Smooth muscle cell (in vitro differentiated cells): ENCODE results near the gene SERINC4. TPM values are rescaled to one million over a fixed set of nuclear protein-coding genes. Genes with fewer than 3 reads are reported as not detected.
"Not testable (repeated sequence)": the region's sequence is repeated elsewhere in the genome, so short reads cannot be mapped to it uniquely, and the experiment has no call there.

Experiments used
- DNase-seq: peaks from one replicate; lab custom pipeline; 2025; ENCODE audit not compliant: unreplicated experiment; lab: John Stamatoyannopoulos, UW
- H2AFZ ChIP-seq: fragments of 200-600 bp; sonication (generic); 2 replicates; pipeline ENCODE4 v1.6.0; 2016; ENCODE audit warnings: antibody characterized with exemption, low read depth, mild to moderate bottlenecking
- H3F3A ChIP-seq: fragments of 200-600 bp; sonication (generic); 2 replicates; pipeline ENCODE4 v1.6.0; 2017; ENCODE audit warnings: antibody characterized with exemption, low read depth
- H3K27ac ChIP-seq: fragments of 200-600 bp; sonication (generic); 2 replicates; pipeline ENCODE4 v1.5.1; 2016; ENCODE audit warnings: low read depth, mild to moderate bottlenecking
- H3K27me3 ChIP-seq: fragments of 200-600 bp; sonication (generic); 2 replicates; pipeline ENCODE4 v1.6.1; 2016; ENCODE audit warnings: low read depth, mild to moderate bottlenecking
- H3K36me3 ChIP-seq: fragments of 200-600 bp; sonication (generic); 2 replicates; pipeline ENCODE4 v1.5.1; 2016; ENCODE audit warnings: low read depth
- H3K4me1 ChIP-seq: fragments of 200-600 bp; sonication (generic); 2 replicates; pipeline ENCODE4 v1.5.1; 2016; ENCODE audit warnings: low read depth
- H3K4me2 ChIP-seq: fragments of 200-600 bp; sonication (generic); 2 replicates; pipeline ENCODE4 v1.6.0; 2016; ENCODE audit warnings: mild to moderate bottlenecking
- H3K4me3 ChIP-seq: fragments of 200-600 bp; sonication (generic); 2 replicates; pipeline ENCODE4 v1.5.1; 2016; ENCODE audit warnings: mild to moderate bottlenecking
- H3K79me2 ChIP-seq: fragments of 200-600 bp; sonication (generic); 2 replicates; pipeline ENCODE4 v1.6.0; 2016; ENCODE audit warnings: low read depth, mild to moderate bottlenecking
- H3K9ac ChIP-seq: fragments of 200-600 bp; sonication (generic); 2 replicates; pipeline ENCODE4 v1.6.0; 2016; ENCODE audit warnings: low read depth
- H3K9me3 ChIP-seq: fragments of 200-600 bp; sonication (generic); replicated peaks from 2 replicates; pipeline ENCODE4 v1.5.1; 2016; ENCODE audit warnings: low read depth
- H4K20me1 ChIP-seq: fragments of 200-600 bp; sonication (generic); 2 replicates; pipeline ENCODE4 v1.6.0; 2016; ENCODE audit warnings: low read depth
- CTCF ChIP-seq: fragments of 200-600 bp; sonication (generic); IDR thresholded peaks from 2 replicates; pipeline ENCODE4 v1.5.1; 2017; ENCODE audit warnings: borderline replicate concordance, mild to moderate bottlenecking, antibody characterized with exemption; ENCODE audit not compliant: insufficient read depth, poor library complexity, severe bottlenecking
- WGBS: methylation state at CpG from one replicate; pipeline ENCODE4 v1.1.7; 2016; ENCODE audit warnings: low lambda C conversion rate; 5-methylcytosine and 5-hydroxymethylcytosine counted together
- polyA plus RNA-seq: library from polyadenylated mRNA; unstranded; fragments of >200 nt; fragmentation: Nextera tagmentation; extraction: Ambion mirVana; gene quantifications from 2 replicates; pipeline ENCODE4 v1.2.1, GENCODE V29; 2016
- total RNA-seq: library from RNA; depleted of rRNA; stranded (reverse); fragments of >200 nt; gene quantifications from 2 replicates; pipeline ENCODE4 v1.2.3, GENCODE V29; 2014

The SERINC4 gene
- total and polyA plus RNA-seq, 2 experiments from 2014 or later: 0.17 TPM; not detected in 1

- Histone ChIP-seq H3K79me2 (peaks cover 47% of the 10 kb centered on the region), H4K20me1 (peaks cover 12% of the 10 kb centered on the region)
- 12% methylated on average over 46 of the region's 46 CpGs for WGBS
Observed at GRCh38 chr15:43824302-43825246, 24.6 kb upstream of the SERINC4 start, which contains the start of gene MFAP1. TSS of gene MFAP1 (minus strand) at chr15:43824690. CDS start at chr15:43824569, 121 bp downstream.

GRCh38 chr15:43821505-43821904, 21.5 kb upstream of the SERINC4 start:
- Histone ChIP-seq H3K9ac (no peak overlapping the region), H3K4me3 (no peak overlapping the region), H3K4me2 (peak overlapping the region; percentile 64), H3K36me3 (no peaks in the 10 kb centered on the region), H3K79me2 (peaks cover 59% of the 10 kb centered on the region), H3K27ac (peak overlapping the region; percentile 19), H3K4me1 (peaks cover 10% of the 10 kb centered on the region), H3K27me3 (no peaks in the 10 kb centered on the region), H3F3A (peaks cover 4% of the 10 kb centered on the region), H4K20me1 (peaks cover 31% of the 10 kb centered on the region), H3K9me3 (no peaks in the 10 kb centered on the region), H2AFZ (no peak overlapping the region)
- no peak for DNase-seq
- WGBS: 70% methylated on average over 3 of the region's 3 CpGs
- no peak for TF ChIP-seq CTCF

More at GRCh38 chr15:43824302-43825246, 24.6 kb upstream of the SERINC4 start, which contains the start of gene MFAP1:
- Histone ChIP-seq H3K4me1 (peaks cover 17% of the 10 kb centered on the region), H3K4me2 (peak within 1 kb of the TSS; percentile 81), H3K27me3 (no peaks in the 10 kb centered on the region), H3K36me3 (no peaks in the 10 kb centered on the region), H3K4me3 (peak within 1 kb of the TSS; percentile 67), H3K9me3 (no peaks in the 10 kb centered on the region), H3K9ac (peak within 1 kb of the TSS; percentile 93), H3K27ac (peak within 1 kb of the TSS; percentile 94), H2AFZ (peak within 1 kb of the TSS; percentile 12), H3F3A (peaks cover 8% of the 10 kb centered on the region)
- no peak for TF ChIP-seq CTCF
- peak; percentile 58 for DNase-seq

- H3K4me2 ChIP-seq, H3K9me3 ChIP-seq, H3F3A ChIP-seq, H3K4me1 ChIP-seq, H2AFZ ChIP-seq, H3K4me3 ChIP-seq, H3K9ac ChIP-seq, H3K27me3 ChIP-seq, H3K27ac ChIP-seq, DNase-seq: not testable (repeated sequence)
- H3K36me3 ChIP-seq: peaks cover 28% of the 10 kb centered on the region
- peaks cover 17% of the 10 kb centered on the region for H3K79me2 ChIP-seq
- WGBS: 97% methylated on average over 5 of the region's 5 CpGs
- peaks cover 24% of the 10 kb centered on the region for H4K20me1 ChIP-seq
Observed at GRCh38 chr15:43815064-43815463, 15.0 kb upstream of the SERINC4 start.

GRCh38 chr15:43808960-43809678, 9.1 kb upstream of the SERINC4 start:
- WGBS: 97% methylated on average over 6 of the region's 6 CpGs
- Histone ChIP-seq H3F3A (peaks cover 5% of the 10 kb centered on the region), H3K79me2 (no peaks in the 10 kb centered on the region), H3K9ac (no peak overlapping the region), H3K36me3 (peaks cover 38% of the 10 kb centered on the region), H3K4me1 (no peaks in the 10 kb centered on the region), H2AFZ (no peak overlapping the region), H3K9me3 (no peaks in the 10 kb centered on the region), H3K4me3 (no peak overlapping the region), H3K4me2 (no peak overlapping the region), H4K20me1 (no peaks in the 10 kb centered on the region), H3K27me3 (no peaks in the 10 kb centered on the region), H3K27ac (no peak overlapping the region)
- TF ChIP-seq CTCF: no peak
- DNase-seq: no peak
